H1 (cell line): ENCODE results near the gene USP36. TPM values are rescaled to one million over a fixed set of nuclear protein-coding genes. Genes with fewer than 3 reads are reported as not detected.

ENCODE experiments used
- CTCF ChIA-PET: fragments of 300-600 bp; sonication (Branson Sonifier 250); formaldehyde crosslinking; loops from one replicate; lab custom pipeline; 2021; ENCODE audit not compliant: partially characterized antibody; lab: Charles Lee
- POLR2A ChIA-PET: fragments of 300-600 bp; sonication (Branson Sonifier 250); formaldehyde crosslinking; loops from one replicate; lab custom pipeline; 2021; ENCODE audit warnings: inconsistent platforms; ENCODE audit not compliant: partially characterized antibody; lab: Charles Lee
- DNase-seq, 2 experiments: peaks; one replicate each; pipeline versions ENCODE4 v3.0.0 to v3.0.0-alpha.2; 2010 to 2022; ENCODE audit warnings: low spot score in 2 of 2, low read depth in 1 of 2, mixed read lengths in 1 of 2
- FAIRE-seq: peaks from 2 replicates; lab custom pipeline; 2011; peaks lifted over from hg19 to GRCh38; lab: Jason Lieb, UNC
- H2AFZ ChIP-seq: 2 replicates; pipeline ENCODE4 v1.8.1; 2012; ENCODE audit warnings: low read length, inconsistent platforms
- H2AK5ac ChIP-seq: 2 replicates; pipeline ENCODE4 v1.6.1; 2013; ENCODE audit warnings: low read depth, low read length
- H2BK120ac ChIP-seq: replicated peaks from 2 replicates; pipeline ENCODE3; 2013; ENCODE audit warnings: low read depth, low read length, inconsistent platforms
- H2BK12ac ChIP-seq: 2 replicates; pipeline ENCODE4 v1.6.1; 2013; ENCODE audit warnings: low read depth, low read length
- H2BK15ac ChIP-seq: 2 replicates; pipeline ENCODE4 v1.6.1; 2013; ENCODE audit warnings: low read length
- H2BK20ac ChIP-seq: 2 replicates; pipeline ENCODE4 v1.6.1; 2013; ENCODE audit warnings: low read length
- H2BK5ac ChIP-seq: 2 replicates; pipeline ENCODE4 v1.6.1; 2013; ENCODE audit warnings: low read depth, low read length
- H3K14ac ChIP-seq: 2 replicates; pipeline ENCODE4 v1.6.1; 2013; ENCODE audit warnings: inconsistent platforms; ENCODE audit not compliant: insufficient read length
- H3K18ac ChIP-seq: 2 replicates; pipeline ENCODE4 v1.6.1; 2013; ENCODE audit warnings: low read length; ENCODE audit errors: extremely low read depth
- H3K23ac ChIP-seq: 2 replicates; pipeline ENCODE4 v1.6.1; 2013; ENCODE audit warnings: inconsistent platforms; ENCODE audit not compliant: insufficient read length
- H3K23me2 ChIP-seq: 2 replicates; pipeline ENCODE4 v1.6.1; 2013; ENCODE audit warnings: low read depth, low read length
- H3K27ac ChIP-seq: 2 replicates; pipeline ENCODE4 v1.6.1; 2011; ENCODE audit warnings: low read depth, low read length, inconsistent platforms
- H3K27me3 ChIP-seq, 4 experiments: replicated peaks in 1 of 4; 1 replicate in 1 of 4; 2 replicates in 3 of 4; pipeline versions ENCODE4 v1.6.1 to v1.8.1; 2011 to 2013; ENCODE audit warnings: low read length in 3 of 4, mild to moderate bottlenecking in 3 of 4, inconsistent platforms in 2 of 4, mixed read lengths in 2 of 4, moderate library complexity in 1 of 4; ENCODE audit not compliant: control insufficient read depth in 3 of 4, insufficient read depth in 3 of 4; ENCODE audit errors: extremely low read depth in 1 of 4
- H3K36me3 ChIP-seq, 4 experiments: 2 replicates each; pipeline versions ENCODE4 v1.6.1 to v1.8.1; 2011 to 2013; ENCODE audit warnings: mild to moderate bottlenecking in 4 of 4, low read length in 3 of 4, moderate library complexity in 2 of 4, control low read depth in 1 of 4, inconsistent platforms in 1 of 4; ENCODE audit not compliant: insufficient read depth in 4 of 4, control insufficient read depth in 2 of 4
- H3K4ac ChIP-seq: replicated peaks from 2 replicates; pipeline ENCODE3; 2013; ENCODE audit warnings: low read length, low read depth, mixed read lengths, inconsistent platforms; ENCODE audit not compliant: insufficient read length
- H3K4me1 ChIP-seq, 4 experiments: replicated peaks in 1 of 4; 1 replicate in 1 of 4; 2 replicates in 3 of 4; pipeline versions ENCODE4 v1.6.1 to v1.8.1; 2011 to 2013; ENCODE audit warnings: low read length in 3 of 4, inconsistent platforms in 2 of 4, mixed read lengths in 1 of 4; ENCODE audit not compliant: insufficient read depth in 4 of 4, control insufficient read depth in 3 of 4
- H3K4me2 ChIP-seq, 2 experiments: 2 replicates each; pipeline versions ENCODE4 v1.6.1 to v1.8.1; 2011 to 2013; ENCODE audit warnings: low read depth in 2 of 2, low read length in 2 of 2, control low read depth in 1 of 2, inconsistent platforms in 1 of 2, mild to moderate bottlenecking in 1 of 2; ENCODE audit not compliant: insufficient read depth in 1 of 2
- H3K4me3 ChIP-seq, 4 experiments: fragments of 200-600, 300-600 bp in 1 of 4; sonication (generic), shearing (Covaris generic), sonication (Bioruptor Twin) in 1 of 4; 2 replicates each; pipeline versions ENCODE4 v1.5.1 to v1.8.1; 2011 to 2016; ENCODE audit warnings: low read length in 4 of 4, low read depth in 3 of 4, control low read depth in 2 of 4, inconsistent platforms in 2 of 4, mild to moderate bottlenecking in 2 of 4, mixed read lengths in 1 of 4, moderate library complexity in 1 of 4; ENCODE audit not compliant: insufficient read depth in 2 of 4; ENCODE audit errors: extremely low read depth in 1 of 4
- H3K56ac ChIP-seq: replicated peaks from 2 replicates; pipeline ENCODE3; 2013; ENCODE audit warnings: low read depth, mild to moderate bottlenecking, mixed read lengths, low read length, inconsistent platforms; ENCODE audit not compliant: insufficient read length
- H3K79me1 ChIP-seq: 2 replicates; pipeline ENCODE4 v1.6.1; 2013; ENCODE audit warnings: low read depth, low read length, control low read depth
- H3K79me2 ChIP-seq, 2 experiments: 2 replicates each; pipeline versions ENCODE4 v1.6.1 to v1.8.1; 2012 to 2013; ENCODE audit warnings: low read length in 2 of 2, mild to moderate bottlenecking in 2 of 2, inconsistent platforms in 1 of 2; ENCODE audit not compliant: insufficient read depth in 2 of 2, control insufficient read depth in 1 of 2
- H3K9ac ChIP-seq, 4 experiments: replicated peaks in 1 of 4; 1 replicate in 1 of 4; 2 replicates in 3 of 4; pipeline versions ENCODE4 v1.6.1 to v1.8.1; 2011 to 2013; ENCODE audit warnings: low read depth in 3 of 4, low read length in 3 of 4, control low read depth in 2 of 4, mild to moderate bottlenecking in 2 of 4, moderate library complexity in 2 of 4, inconsistent platforms in 1 of 4; ENCODE audit errors: extremely low read depth in 1 of 4
- H3K9me3 ChIP-seq, 2 experiments: 2 replicates each; pipeline versions ENCODE4 v1.6.1 to v1.8.1; 2012 to 2013; ENCODE audit warnings: mild to moderate bottlenecking in 2 of 2, moderate library complexity in 2 of 2, control low read depth in 1 of 2, inconsistent platforms in 1 of 2, low read depth in 1 of 2, low read length in 1 of 2, mixed read lengths in 1 of 2; ENCODE audit not compliant: insufficient read depth in 2 of 2
- H4K20me1 ChIP-seq, 2 experiments: replicated peaks in 1 of 2; 2 replicates each; pipeline versions ENCODE3 to v1.8.1; 2011 to 2013; ENCODE audit warnings: inconsistent platforms in 2 of 2, low read length in 2 of 2, mild to moderate bottlenecking in 1 of 2; ENCODE audit not compliant: insufficient read depth in 2 of 2, control insufficient read depth in 1 of 2
- H4K5ac ChIP-seq: 2 replicates; pipeline ENCODE4 v1.6.1; 2013; ENCODE audit warnings: low read length, low read depth, mixed read lengths, inconsistent platforms; ENCODE audit not compliant: insufficient read length
- H4K8ac ChIP-seq: 2 replicates; pipeline ENCODE4 v1.8.0; 2013; ENCODE audit warnings: mild to moderate bottlenecking, moderate library complexity, low read length, inconsistent platforms; ENCODE audit not compliant: insufficient read depth; ENCODE audit errors: extremely low read depth
- H4K91ac ChIP-seq: replicated peaks from 2 replicates; pipeline ENCODE3; 2013; ENCODE audit warnings: low read length, mixed read lengths, inconsistent platforms; ENCODE audit not compliant: insufficient read length
- BRCA1 ChIP-seq: IDR thresholded peaks from 2 replicates; pipeline ENCODE4 v1.6.1; 2012; ENCODE audit warnings: low read depth, low read length, improper control_type of control experiment
- CEBPB ChIP-seq: IDR thresholded peaks from 2 replicates; pipeline ENCODE4 v1.6.1; 2012; ENCODE audit warnings: low read depth, low read length
- EP300 ChIP-seq, 2 experiments: IDR thresholded peaks; 1 replicate in 1 of 2; 2 replicates in 1 of 2; pipeline ENCODE4 v1.6.1; 2011 to 2012; ENCODE audit warnings: low read depth in 2 of 2, low read length in 2 of 2, mild to moderate bottlenecking in 2 of 2, borderline replicate concordance in 1 of 2, inconsistent platforms in 1 of 2, moderate library complexity in 1 of 2
- RFX5 ChIP-seq: IDR thresholded peaks from 2 replicates; pipeline ENCODE4 v1.6.1; 2011; ENCODE audit warnings: low read depth, low read length, improper control_type of control experiment, borderline replicate concordance
- WGBS, 2 experiments: shearing (Covaris generic) in 1 of 2; methylation state at CpG; one replicate each; pipeline versions ENCODE4 v1.1.6 to v1.1.7; 2013 to 2015; ENCODE audit warnings: low lambda C conversion rate in 2 of 2, mixed read lengths in 2 of 2, inconsistent platforms in 1 of 2, low coverage in 1 of 2, missing lambda C conversion rate in 1 of 2; ENCODE audit not compliant: insufficient replicate concordance in 2 of 2, insufficient coverage in 1 of 2, insufficient read length in 1 of 2; ENCODE audit errors: extremely low coverage in 1 of 2, missing lambda C conversion rate in 1 of 2; 5-methylcytosine and 5-hydroxymethylcytosine counted together
- polyA plus RNA-seq, 7 experiments: library from polyadenylated mRNA; depleted of rRNA in 3 of 7; stranded (reverse) in 5 of 7; unstranded in 2 of 7; fragments of >200 nt in 5 of 7; fragments of 200-250 nt in 2 of 7; gene quantifications; 1 replicate in 5 of 7; 2 replicates in 1 of 7; 4 replicates in 1 of 7; pipeline versions ENCODE4 v1.2.1 to v1.2.3, GENCODE V29; 2011 to 2013; ENCODE audit warnings: missing spikeins in 2 of 7, mixed read lengths in 2 of 7
- total RNA-seq: library from RNA; stranded (reverse); fragmentation: NEBNext Ultra II Directional; extraction: Animal tissue kit (Norgen Biotek cat#: 25700); gene quantifications from 2 replicates; pipeline ENCODE4 v1.2.1, GENCODE V29; 2021

The USP36 gene
- total and polyA plus RNA-seq, 2 of the 8 experiments (the other 6 are each of a cell fraction or from before 2014, with no cell fraction given), result 40.7 to 67.7 TPM

DNA sequence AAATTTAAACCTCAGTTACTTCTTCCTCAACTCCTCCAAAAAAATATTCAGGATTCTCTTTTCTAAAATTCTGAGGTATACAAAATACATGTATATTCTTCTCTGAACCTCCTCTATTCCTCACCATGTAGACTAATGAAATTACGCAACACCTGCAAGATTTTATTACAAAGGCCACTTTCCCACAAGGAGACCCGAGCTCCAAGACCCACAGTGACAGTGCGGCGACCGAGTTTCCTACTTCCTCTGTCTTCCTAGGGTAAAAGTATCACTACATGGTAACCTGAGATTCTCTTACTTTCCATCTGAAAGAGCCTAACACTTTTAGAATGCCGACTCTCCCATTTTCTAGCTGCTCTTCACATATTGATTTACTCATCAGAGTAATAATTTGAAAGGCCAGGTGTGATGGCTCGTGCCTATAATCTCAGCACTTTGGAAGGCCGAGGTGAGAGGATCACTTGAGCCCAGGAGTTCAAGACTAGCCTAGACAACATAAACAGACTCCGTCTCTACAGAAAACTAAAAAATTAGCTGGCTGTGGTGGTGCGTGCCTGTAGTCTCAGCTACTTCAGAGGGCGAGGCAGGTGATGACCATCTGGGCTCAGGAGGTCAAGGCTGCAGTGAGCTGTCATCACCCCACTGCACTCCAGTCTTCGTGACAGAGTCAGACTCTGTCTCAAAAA is 94.2 kb downstream of the USP36 start:
- ChIA-PET POLR2A (interaction anchor here (2.0 kb wide), 1 partner anchor 10 kb away, joined by 6 read pairs; no protein-coding TSS in a partner anchor), CTCF (interaction anchor here (0.6 to 1.6 kb wide), 14 partner anchors 13 to 1260 kb away, joined by 3 to 5 read pairs (median 3); no protein-coding TSS in a partner anchor)
- Histone ChIP-seq H3K79me1 (no peaks in the 10 kb centered on the region; the same call in 1 of the 2 replicates), H4K8ac (no peak overlapping the region), H3K27me3 (no peaks in the 10 kb centered on the region), H4K5ac (no peak overlapping the region), H3K4ac (no peak overlapping the region), H3K9me3 (no peaks in the 10 kb centered on the region), H4K20me1 (peaks cover 3 to 6% of the 10 kb centered on the region in 2 experiments), H2BK20ac (no peak overlapping the region), H3K4me3 (no peak overlapping the region), H3K9ac (no peak overlapping the region), H3K14ac (no peak overlapping the region), H2BK15ac (no peak overlapping the region), H3K79me2 (0 out of 4 replicates have a peak, but pooled peaks cover 0 to 4% of the 10 kb centered on the region in 2 experiments), H3K4me2 (peak overlapping the region; percentile 23 to 53; a peak in 3 of 4 replicates), H3K36me3 (no peaks in the 10 kb centered on the region), H2BK5ac (no peak overlapping the region), H2BK12ac (no peak overlapping the region), H3K23ac (no peak overlapping the region), H3K56ac (no peak overlapping the region), H3K23me2 (no peaks in the 10 kb centered on the region), H4K91ac (no peak overlapping the region), H2AK5ac (no peak overlapping the region), H2BK120ac (no peak overlapping the region), H3K18ac (no peak overlapping the region), H2AFZ (no peak overlapping the region), H3K27ac (no peak overlapping the region), H3K4me1 (peaks cover 0 to 8% (median 0%) of the 10 kb centered on the region in 4 experiments; a peak in 1 of 7 replicates)
- 70% methylated on average over 12 of the region's 12 CpGs; no CpG with 5 or more reads in 1 of the 2 experiments for WGBS, 2 experiments
- no peak for DNase-seq
- no peak for FAIRE-seq
- no peak for TF ChIP-seq EP300 (IDR thresholded peaks at IDR 0.05; ENCODE audit: borderline replicate concordance in 1 of 2, low read depth in 2 of 2, low read length in 2 of 2)
- TF ChIP-seq BRCA1, result no peak
- peak; percentile 93 for TF ChIP-seq CEBPB
- TF ChIP-seq RFX5, result no peak
